OCI-LY7 (cell line): ENCODE measurements around the gene NR3C1. TPM values are rescaled to one million over a fixed set of nuclear protein-coding genes. Genes with fewer than 3 reads are reported as not detected.

Experiments used
- BruUV-seq: library from RNA; stranded (reverse); fragments of 400-500 nt; replicated peaks from 2 replicates; lab custom pipeline; 2021; lab: Mats Ljungman, UMichigan
- CTCF ChIA-PET: fragments of 300-600 bp; sonication (Branson Sonifier 250); formaldehyde crosslinking; loops from one replicate; lab custom pipeline; 2022; ENCODE audit warnings: antibody characterized with exemption; ENCODE audit not compliant: unreplicated experiment; lab: Charles Lee
- POLR2A ChIA-PET: fragments of 300-600 bp; sonication (Branson Sonifier 250); formaldehyde crosslinking; loops from one replicate; lab custom pipeline; 2022; ENCODE audit warnings: antibody characterized with exemption; lab: Charles Lee
- DNase-seq: peaks from one replicate; pipeline ENCODE4 v3.0.0-alpha.2; 2015; ENCODE audit warnings: low spot score
- H2AFZ ChIP-seq: fragments of 200-600 bp; sonication (generic), shearing (Covaris generic); 2 replicates; pipeline ENCODE4 v1.6.1; 2014; ENCODE audit warnings: mild to moderate bottlenecking, antibody characterized with exemption, low read length, moderate library complexity
- H3K27ac ChIP-seq: fragments of 200-600 bp; sonication (generic); 2 replicates; pipeline ENCODE4 v1.5.1; 2014; ENCODE audit warnings: mixed run types, low read depth, mild to moderate bottlenecking, moderate library complexity, low read length, inconsistent platforms; ENCODE audit not compliant: poor library complexity, severe bottlenecking
- H3K36me3 ChIP-seq: fragments of 200-600 bp; sonication (generic); 2 replicates; pipeline ENCODE4 v1.6.1; 2014; ENCODE audit warnings: mild to moderate bottlenecking, antibody characterized with exemption, low read length, moderate library complexity, mixed read lengths; ENCODE audit not compliant: insufficient read depth
- H3K4me1 ChIP-seq: fragments of 200-600 bp; sonication (generic); 2 replicates; pipeline ENCODE4 v1.5.1; 2014; ENCODE audit warnings: mild to moderate bottlenecking, low read length; ENCODE audit not compliant: insufficient read depth, poor library complexity, severe bottlenecking
- H3K4me2 ChIP-seq: fragments of 200-600 bp; sonication (generic); 2 replicates; pipeline ENCODE4 v1.6.1; 2014; ENCODE audit warnings: mild to moderate bottlenecking, low read length
- H3K4me3 ChIP-seq: fragments of 200-600 bp; sonication (generic); 2 replicates; pipeline ENCODE4 v1.5.1; 2014; ENCODE audit warnings: mild to moderate bottlenecking, low read depth, low read length; ENCODE audit not compliant: poor library complexity, severe bottlenecking
- H3K79me2 ChIP-seq: fragments of 200-600 bp; sonication (generic); 2 replicates; pipeline ENCODE4 v1.6.1; 2016; ENCODE audit warnings: low read depth, mild to moderate bottlenecking, low read length, moderate library complexity, mixed read lengths; ENCODE audit not compliant: insufficient read depth
- H3K9me2 ChIP-seq: fragments of 200-600 bp; sonication (generic); 2 replicates; pipeline ENCODE4 v1.6.1; 2016; ENCODE audit warnings: mild to moderate bottlenecking, low read length, mixed read lengths; ENCODE audit not compliant: insufficient read depth
- H3K9me3 ChIP-seq: fragments of 200-600 bp; sonication (generic); 2 replicates; pipeline ENCODE4 v1.6.1; 2014; ENCODE audit warnings: mild to moderate bottlenecking, mixed run types, low read length, mixed read lengths
- H4K20me1 ChIP-seq: fragments of 200-600 bp; sonication (generic); 2 replicates; pipeline ENCODE4 v1.6.1; 2014; ENCODE audit warnings: mild to moderate bottlenecking, antibody characterized with exemption, low read length, moderate library complexity, mixed read lengths; ENCODE audit not compliant: insufficient read depth
- EZH2phosphoT487 ChIP-seq: fragments of 200-600 bp; sonication (generic); IDR thresholded peaks from 2 replicates; pipeline ENCODE4 v1.6.1; 2018; ENCODE audit warnings: low read depth, borderline replicate concordance, mild to moderate bottlenecking, mixed run types, antibody characterized with exemption, low read length, moderate library complexity, mixed read lengths
- intact Hi-C: fragments of 100-400 bp; cut with micrococcal nuclease; formaldehyde crosslinking; loops from one replicate; pipeline ENCODE4 v1.10.0; 2022; ENCODE audit not compliant: unreplicated experiment
- total RNA-seq, 2 experiments: library from RNA; depleted of rRNA in 1 of 2; stranded (reverse); fragments of >200 nt in 1 of 2; shearing (Covaris generic) in 1 of 2; gene quantifications; 2 replicates each; pipeline ENCODE4 v1.2.3, GENCODE V29; 2014 to 2022
- TF ChIP-seq, protein P1 (sequence below): fragments of 200-600 bp; sonication (generic); conservative IDR thresholded peaks from 2 replicates; pipeline ENCODE4 v1.5.1; 2014; ENCODE audit warnings: mild to moderate bottlenecking, antibody characterized with exemption, low read length, moderate library complexity, mixed read lengths

The NR3C1 gene
- total RNA-seq, 2 experiments from 2014 or later = 45.6 to 106 TPM

DNA sequence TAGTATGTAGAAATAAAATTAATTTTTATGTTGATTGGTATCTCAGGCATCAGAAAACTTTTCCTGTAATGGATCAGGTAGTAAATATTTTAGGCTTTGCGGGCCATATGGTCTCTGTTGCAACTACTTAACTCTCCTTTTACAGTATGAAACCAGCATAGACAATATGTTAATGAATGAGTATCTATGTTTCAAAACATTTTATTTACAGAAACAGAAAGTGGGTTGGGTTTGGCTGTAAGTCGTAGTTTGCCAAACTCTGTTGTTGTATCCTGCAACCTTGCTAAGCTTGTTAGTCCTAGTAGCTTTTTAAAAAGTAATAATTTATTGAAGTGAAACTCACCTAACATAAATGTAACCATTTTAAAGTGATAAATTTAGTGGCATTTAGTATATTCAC lies 132.1 kb downstream of the NR3C1 start:
- BruUV-seq = no TSS peak
- H2AFZ ChIP-seq = no peak overlapping the region
- no peak for DNase-seq
- CTCF ChIA-PET = no interaction called here
- POLR2A ChIA-PET = interaction anchor here (0.9 to 1.9 kb wide), 2 partner anchors 15 to 79 kb away, joined by 3 to 6 read pairs; no protein-coding TSS in a partner anchor
- intact Hi-C loops = no loop called here
- no peak overlapping the region for H3K27ac ChIP-seq
- H3K36me3 ChIP-seq = no peaks in the 10 kb centered on the region
- H3K4me2 ChIP-seq = no peak overlapping the region
- peaks cover 13% of the 10 kb centered on the region for H3K9me3 ChIP-seq
- no peak overlapping the region for H3K4me3 ChIP-seq
- TF ChIP-seq EZH2phosphoT487 = no peak
- TF ChIP-seq, protein P1, sequence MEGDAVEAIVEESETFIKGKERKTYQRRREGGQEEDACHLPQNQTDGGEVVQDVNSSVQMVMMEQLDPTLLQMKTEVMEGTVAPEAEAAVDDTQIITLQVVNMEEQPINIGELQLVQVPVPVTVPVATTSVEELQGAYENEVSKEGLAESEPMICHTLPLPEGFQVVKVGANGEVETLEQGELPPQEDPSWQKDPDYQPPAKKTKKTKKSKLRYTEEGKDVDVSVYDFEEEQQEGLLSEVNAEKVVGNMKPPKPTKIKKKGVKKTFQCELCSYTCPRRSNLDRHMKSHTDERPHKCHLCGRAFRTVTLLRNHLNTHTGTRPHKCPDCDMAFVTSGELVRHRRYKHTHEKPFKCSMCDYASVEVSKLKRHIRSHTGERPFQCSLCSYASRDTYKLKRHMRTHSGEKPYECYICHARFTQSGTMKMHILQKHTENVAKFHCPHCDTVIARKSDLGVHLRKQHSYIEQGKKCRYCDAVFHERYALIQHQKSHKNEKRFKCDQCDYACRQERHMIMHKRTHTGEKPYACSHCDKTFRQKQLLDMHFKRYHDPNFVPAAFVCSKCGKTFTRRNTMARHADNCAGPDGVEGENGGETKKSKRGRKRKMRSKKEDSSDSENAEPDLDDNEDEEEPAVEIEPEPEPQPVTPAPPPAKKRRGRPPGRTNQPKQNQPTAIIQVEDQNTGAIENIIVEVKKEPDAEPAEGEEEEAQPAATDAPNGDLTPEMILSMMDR = no peak
- H3K9me2 ChIP-seq = no peaks in the 10 kb centered on the region
- H3K4me1 ChIP-seq = no peaks in the 10 kb centered on the region
- H3K79me2 ChIP-seq = no peaks in the 10 kb centered on the region
- H4K20me1 ChIP-seq = no peaks in the 10 kb centered on the region

DNA sequence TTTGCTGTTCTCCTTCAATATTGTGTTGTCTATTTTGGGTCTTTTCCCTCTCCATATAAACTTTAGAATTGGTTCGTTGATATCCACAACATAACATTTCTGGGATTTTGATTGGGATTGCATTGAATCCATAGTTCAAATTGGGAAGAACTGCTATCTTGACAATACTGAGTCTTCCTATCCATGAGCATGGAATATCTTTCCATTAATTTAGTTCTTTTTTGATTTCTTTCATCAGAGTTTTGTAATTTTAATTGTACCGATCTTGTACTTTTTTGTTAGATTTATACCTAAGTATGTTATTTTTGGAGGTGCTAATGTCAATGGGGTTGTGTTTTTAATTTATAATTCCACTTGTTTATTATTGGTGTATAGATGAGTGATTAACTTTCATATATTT lies 135.1 kb downstream of the NR3C1 start:
- no TSS peak for BruUV-seq
- no peak overlapping the region for H3K27ac ChIP-seq
- intact Hi-C loops = no loop called here
- DNase-seq = no peak
- no peaks in the 10 kb centered on the region for H3K36me3 ChIP-seq
- no peak overlapping the region for H2AFZ ChIP-seq
- peaks cover 14% of the 10 kb centered on the region for H3K9me3 ChIP-seq
- no peaks in the 10 kb centered on the region for H3K9me2 ChIP-seq
- H3K4me2 ChIP-seq = no peak overlapping the region
- no peak overlapping the region for H3K4me3 ChIP-seq
- no peaks in the 10 kb centered on the region for H3K79me2 ChIP-seq
- no peaks in the 10 kb centered on the region for H4K20me1 ChIP-seq
- ChIA-PET POLR2A (interaction anchor here (0.7 kb wide), 1 partner anchor 15 kb away, joined by 4 read pairs; no protein-coding TSS in a partner anchor), CTCF (no interaction called here)
- no peaks in the 10 kb centered on the region for H3K4me1 ChIP-seq
- TF ChIP-seq, protein P1 = no peak
- no peak for TF ChIP-seq EZH2phosphoT487

DNA sequence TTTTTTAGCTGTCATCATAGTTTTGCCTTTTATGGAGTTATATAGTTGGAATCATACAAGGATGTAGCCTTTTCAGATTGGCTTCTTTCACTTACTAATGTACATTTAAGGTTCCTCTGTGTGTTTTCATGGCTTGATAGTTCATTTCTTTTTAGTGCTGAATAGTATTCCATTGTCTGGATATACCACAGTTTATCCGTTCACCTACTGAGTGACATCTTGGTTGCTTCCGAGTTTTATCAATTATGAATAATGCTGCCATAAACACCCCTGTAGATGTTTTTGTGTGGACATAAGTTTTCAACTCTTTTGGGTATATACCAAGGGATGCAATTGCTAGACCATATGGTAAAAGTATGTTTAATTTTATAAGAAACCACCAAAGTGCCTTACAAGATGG lies 136.3 kb downstream of the NR3C1 start:
- Histone ChIP-seq H2AFZ (no peak overlapping the region), H3K4me1 (no peaks in the 10 kb centered on the region), H3K36me3 (no peaks in the 10 kb centered on the region), H3K27ac (no peak overlapping the region), H3K79me2 (no peaks in the 10 kb centered on the region), H3K9me2 (no peaks in the 10 kb centered on the region), H3K4me3 (no peak overlapping the region), H4K20me1 (no peaks in the 10 kb centered on the region), H3K9me3 (peaks cover 14% of the 10 kb centered on the region), H3K4me2 (no peak overlapping the region)
- no peak for TF ChIP-seq EZH2phosphoT487
- TF ChIP-seq, protein P1 = no peak
- BruUV-seq = no TSS peak
- intact Hi-C loops = no loop called here
- ChIA-PET POLR2A (interaction anchor here (0.6 to 0.7 kb wide), 4 partner anchors 13 to 222 kb away, joined by 3 to 5 read pairs (median 3); no protein-coding TSS in a partner anchor), CTCF (interaction anchor here (0.6 kb wide), 1 partner anchor 137 kb away, joined by 3 read pairs; no protein-coding TSS in a partner anchor)
- no peak for DNase-seq
